HEK293T (cell line): Measurements from ENCODE around the gene MAP2K7.

Source experiments
- CTCF ChIA-PET: fragments of 350-600 bp; formaldehyde crosslinking; extraction: SDS; loops from one replicate; lab custom pipeline; 2021; ENCODE audit warnings: antibody characterized with exemption, inconsistent platforms; lab: Yijun Ruan, JAX
- POLR2A ChIA-PET: fragments of 350-600 bp; formaldehyde crosslinking; extraction: SDS; loops from one replicate; lab custom pipeline; 2020; ENCODE audit warnings: antibody characterized with exemption, inconsistent platforms; lab: Yijun Ruan, JAX
- DNase-seq: peaks from one replicate; pipeline ENCODE4 v3.0.0; 2012; ENCODE audit warnings: mixed read lengths; ENCODE audit errors: extremely low spot score
- ARNT ChIP-seq: fragments of 450-650 bp; IDR thresholded peaks from 2 replicates; pipeline ENCODE4 v1.6.1; 2017; ENCODE audit warnings: mild to moderate bottlenecking
- BHLHE40 ChIP-seq: fragments of 450-650 bp; IDR thresholded peaks from 2 replicates; pipeline ENCODE4 v1.6.1; 2016; ENCODE audit warnings: mild to moderate bottlenecking, moderate library complexity, borderline replicate concordance
- CTBP1 ChIP-seq: fragments of 450-650 bp; IDR thresholded peaks from 2 replicates; pipeline ENCODE4 v1.6.1; 2016; ENCODE audit warnings: borderline replicate concordance
- ELF4 ChIP-seq: fragments of 450-650 bp; IDR thresholded peaks from 2 replicates; pipeline ENCODE4 v1.6.1; 2017; ENCODE audit warnings: antibody characterized with exemption
- FOXA1 ChIP-seq: fragments of 450-650 bp; IDR thresholded peaks from 2 replicates; pipeline ENCODE4 v1.6.1; 2016; ENCODE audit warnings: mild to moderate bottlenecking
- FOXK2 ChIP-seq: fragments of 450-650 bp; IDR thresholded peaks from 2 replicates; pipeline ENCODE4 v1.6.1; 2016; ENCODE audit warnings: mild to moderate bottlenecking
- FOXM1 ChIP-seq: fragments of 450-650 bp; IDR thresholded peaks from 2 replicates; pipeline ENCODE4 v1.6.1; 2017; ENCODE audit warnings: mild to moderate bottlenecking, borderline replicate concordance
- HDGF ChIP-seq: fragments of 450-650 bp; IDR thresholded peaks from 2 replicates; pipeline ENCODE4 v1.6.1; 2017; ENCODE audit warnings: antibody characterized with exemption, borderline replicate concordance
- L3MBTL2 ChIP-seq: fragments of 450-650 bp; conservative IDR thresholded peaks from 2 replicates; pipeline ENCODE4 v1.6.1; 2016; ENCODE audit warnings: mild to moderate bottlenecking
- LEF1 ChIP-seq: fragments of 450-650 bp; IDR thresholded peaks from 2 replicates; pipeline ENCODE4 v1.6.1; 2017; ENCODE audit warnings: mild to moderate bottlenecking, borderline replicate concordance
- NFRKB ChIP-seq: fragments of 450-650 bp; IDR thresholded peaks from 2 replicates; pipeline ENCODE4 v1.6.1; 2016; ENCODE audit warnings: mild to moderate bottlenecking, moderate library complexity
- SP1 ChIP-seq: fragments of 450-650 bp; IDR thresholded peaks from 2 replicates; pipeline ENCODE4 v1.6.1; 2017
- SUZ12 ChIP-seq: fragments of 450-650 bp; IDR thresholded peaks from 2 replicates; pipeline ENCODE4 v1.6.1; 2016; ENCODE audit warnings: mild to moderate bottlenecking
- TARDBP ChIP-seq: fragments of 450-650 bp; IDR thresholded peaks from 2 replicates; pipeline ENCODE4 v1.6.1; 2016
- ZNF384 ChIP-seq: fragments of 450-650 bp; IDR thresholded peaks from 2 replicates; pipeline ENCODE4 v1.6.1; 2016
- TF ChIP-seq, protein P1 (sequence below): fragments of 450-650 bp; IDR thresholded peaks from 2 replicates; pipeline ENCODE4 v1.6.1; 2016

MAP2K7 gene

GRCh38 chr19:7921302-7921966, 17.8 kb downstream of the MAP2K7 start:
- no peak for DNase-seq
- POLR2A ChIA-PET = interaction anchor here (1.4 to 3.3 kb wide), 4 partner anchors 18 to 52 kb away, joined by 6 to 30 read pairs (median 22); partner anchors contain the start of genes LRRC8E, MAP2K7 and TIMM44
- TF ChIP-seq ELF4 = no peak
- TF ChIP-seq ARNT = no peak
- TF ChIP-seq, protein P1, sequence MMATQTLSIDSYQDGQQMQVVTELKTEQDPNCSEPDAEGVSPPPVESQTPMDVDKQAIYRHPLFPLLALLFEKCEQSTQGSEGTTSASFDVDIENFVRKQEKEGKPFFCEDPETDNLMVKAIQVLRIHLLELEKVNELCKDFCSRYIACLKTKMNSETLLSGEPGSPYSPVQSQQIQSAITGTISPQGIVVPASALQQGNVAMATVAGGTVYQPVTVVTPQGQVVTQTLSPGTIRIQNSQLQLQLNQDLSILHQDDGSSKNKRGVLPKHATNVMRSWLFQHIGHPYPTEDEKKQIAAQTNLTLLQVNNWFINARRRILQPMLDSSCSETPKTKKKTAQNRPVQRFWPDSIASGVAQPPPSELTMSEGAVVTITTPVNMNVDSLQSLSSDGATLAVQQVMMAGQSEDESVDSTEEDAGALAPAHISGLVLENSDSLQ = no peak
- no peak for TF ChIP-seq FOXA1
- no peak for TF ChIP-seq BHLHE40
- no peak for TF ChIP-seq FOXK2
- TF ChIP-seq TARDBP = no peak
- no peak for TF ChIP-seq L3MBTL2
- TF ChIP-seq SUZ12 = no peak
- no peak for TF ChIP-seq LEF1
- TF ChIP-seq HDGF = no peak
- TF ChIP-seq NFRKB = no peak
- no peak for TF ChIP-seq FOXM1
- CTCF ChIA-PET = interaction anchor here (0.6 to 2.9 kb wide), 4 partner anchors 13 to 52 kb away, joined by 3 to 19 read pairs (median 4); no protein-coding TSS in a partner anchor

DNA sequence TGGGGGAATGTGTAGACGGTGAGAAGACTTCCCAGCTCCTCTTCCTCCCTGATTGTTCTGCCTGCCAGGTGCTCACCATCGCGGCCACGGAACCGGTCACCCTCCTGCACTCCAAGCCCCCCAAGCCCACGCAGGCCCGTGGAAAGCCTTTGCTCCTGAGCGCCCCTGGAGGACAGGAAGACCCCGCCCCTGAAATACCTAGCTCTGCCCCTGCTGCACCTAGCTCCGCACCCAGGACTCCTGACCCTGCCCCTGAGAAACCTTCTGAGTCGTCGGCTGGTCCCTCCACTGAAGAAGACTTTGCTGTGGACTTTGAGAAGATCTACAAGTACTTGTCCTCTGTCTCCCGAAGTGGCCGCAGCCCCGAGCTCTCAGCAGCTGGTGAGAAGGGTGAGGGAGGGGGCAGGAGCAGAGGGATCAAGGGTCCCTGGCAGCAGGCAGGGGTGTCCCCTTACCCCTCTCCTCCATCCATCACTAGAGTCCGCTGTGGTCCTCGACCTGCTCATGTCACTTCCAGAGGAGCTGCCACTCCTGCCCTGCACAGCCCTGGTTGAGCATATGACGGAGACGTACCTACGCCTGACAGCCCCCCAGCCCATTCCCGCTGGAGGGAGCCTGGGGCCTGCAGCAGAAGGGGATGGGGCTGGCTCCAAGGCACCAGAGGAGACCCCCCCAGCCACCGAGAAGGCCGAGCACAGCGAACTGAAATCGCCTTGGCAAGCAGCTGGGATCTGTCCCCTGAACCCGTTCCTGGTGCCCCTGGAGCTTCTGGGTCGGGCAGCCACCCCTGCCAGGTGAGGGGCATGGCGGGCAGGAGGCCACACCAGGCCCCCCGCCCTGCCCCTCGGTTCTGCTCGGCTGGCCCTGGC, 18.5 kb downstream of the MAP2K7 start:
- DNase-seq = no peak
- POLR2A ChIA-PET = interaction anchor here (1.4 to 3.3 kb wide), 2 partner anchors 22 to 35 kb away, joined by 6 to 27 read pairs; partner anchors contain the start of genes LRRC8E and TIMM44
- CTCF ChIA-PET = interaction anchor here (2.9 kb wide), 1 partner anchor 53 kb away, joined by 19 read pairs; no protein-coding TSS in a partner anchor
- TF ChIP-seq SP1 (no peak), FOXA1 (no peak), TARDBP (no peak), FOXK2 (no peak), NFRKB (no peak), LEF1 (no peak), HDGF (no peak), ZNF384 (no peak), CTBP1 (no peak), ARNT (no peak), FOXM1 (no peak), BHLHE40 (no peak), L3MBTL2 (no peak), ELF4 (no peak), SUZ12 (no peak)
- TF ChIP-seq, protein P1 = no peak

GRCh38 chr19:7922836-7923195, 19.1 kb downstream of the MAP2K7 start:
- ChIA-PET CTCF (no interaction called here), POLR2A (interaction anchor here (1.6 kb wide), 1 partner anchor 35 kb away, joined by 3 read pairs; the partner anchor contains the start of gene LRRC8E)
- DNase-seq = no peak
- TF ChIP-seq NFRKB (no peak), TARDBP (no peak), FOXM1 (no peak), ELF4 (no peak), FOXK2 (no peak), LEF1 (no peak), CTBP1 (no peak)

DNA sequence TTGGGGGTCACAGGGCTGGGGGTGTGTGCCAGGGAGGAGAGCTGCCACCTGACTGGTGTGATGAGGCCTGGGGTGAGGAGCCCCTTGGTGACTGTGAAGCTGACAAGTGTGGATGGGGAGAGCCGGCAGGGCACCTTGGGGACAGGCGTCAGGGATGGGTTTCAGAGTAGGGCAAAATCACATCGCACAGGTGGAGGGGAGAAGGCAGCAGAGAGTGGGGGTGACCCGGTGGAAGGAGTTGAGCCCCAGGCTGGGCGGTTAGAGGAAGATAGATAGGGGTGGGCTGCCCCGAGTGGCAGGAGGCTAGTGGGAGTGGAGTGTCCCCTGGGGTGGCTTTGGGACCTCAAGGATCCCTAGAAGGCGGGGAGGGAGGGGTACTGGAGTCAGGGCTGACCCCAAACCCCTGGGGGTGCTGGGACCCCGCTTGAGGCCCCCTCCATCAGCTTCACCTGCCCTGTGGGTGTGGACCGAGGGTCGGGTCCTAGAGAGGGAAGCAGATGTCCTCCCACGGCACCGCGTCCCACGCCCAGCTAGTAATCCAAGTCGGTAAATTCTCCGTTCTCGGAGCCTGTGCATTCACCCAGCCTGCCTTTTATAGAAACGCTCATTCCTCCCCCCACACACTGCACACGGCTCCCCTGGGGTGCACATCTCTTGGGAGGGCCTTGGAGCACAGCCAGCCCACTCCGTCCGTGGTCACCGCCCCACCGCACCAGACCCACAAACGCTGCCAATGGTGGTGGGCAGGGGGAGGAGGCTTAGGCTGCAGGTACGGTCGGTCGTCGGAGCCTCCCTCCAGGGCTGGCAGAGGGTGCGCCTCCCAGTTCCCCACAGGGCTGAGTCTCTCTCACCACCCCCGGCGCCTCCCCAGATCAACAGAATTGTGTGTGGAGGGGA, 19.9 kb downstream of the MAP2K7 start:
- CTCF ChIA-PET = no interaction called here

GRCh38 chr19:7924241-7924640, 20.6 kb downstream of the MAP2K7 start:
- POLR2A ChIA-PET = interaction anchor here (1.6 kb wide), 1 partner anchor 36 kb away, joined by 3 read pairs; the partner anchor contains the start of gene LRRC8E
- CTCF ChIA-PET = no interaction called here
- no peak for TF ChIP-seq FOXM1
- no peak for DNase-seq

More for the DNA sequence above, 19.9 kb downstream of the MAP2K7 start:
- DNase-seq = no peak
- TF ChIP-seq L3MBTL2 = no peak
- TF ChIP-seq, protein P1 = no peak
- TF ChIP-seq SP1 = no peak
- no peak for TF ChIP-seq BHLHE40
- no peak for TF ChIP-seq SUZ12
- no peak for TF ChIP-seq ELF4
- POLR2A ChIA-PET = interaction anchor here (1.6 kb wide), 1 partner anchor 36 kb away, joined by 3 read pairs; the partner anchor contains the start of gene LRRC8E
